Breast epithelium (tissue), 4 donors: Measurements from ENCODE around the gene CLDN6. TPM values are rescaled to one million over a fixed set of nuclear protein-coding genes. Genes with fewer than 3 reads are reported as not detected.

ENCODE experiments used
- DNase-seq, 2 donors: peaks; one replicate each; pipeline ENCODE4 v3.0.0-alpha.2; 2019; ENCODE audit warnings: low spot score in 2 of 2
- H3K27ac ChIP-seq, 2 donors: fragments of 200-600 bp; sonication (generic) in 1 of 2; one replicate each; pipeline ENCODE4 v1.5.1; 2016 to 2019; ENCODE audit warnings: mild to moderate bottlenecking in 1 of 2
- H3K27me3 ChIP-seq, 2 donors: fragments of 200-600 bp; sonication (generic) in 1 of 2; one replicate each; pipeline versions ENCODE4 v1.5.1 to v1.6.0; 2017 to 2019; ENCODE audit warnings: control low read depth in 1 of 2, mild to moderate bottlenecking in 1 of 2
- H3K36me3 ChIP-seq: fragments of 200-600 bp; one replicate; pipeline ENCODE4 v1.5.1; 2019
- H3K4me1 ChIP-seq, 2 donors: fragments of 200-600 bp; sonication (generic); one replicate each; pipeline ENCODE4 v1.5.1; 2016 to 2019; ENCODE audit warnings: control low read depth in 1 of 2
- H3K4me3 ChIP-seq, 3 donors: fragments of 200-600 bp; sonication (generic); 1 replicate in 2 of 3; 2 replicates in 1 of 3; pipeline ENCODE4 v1.5.1; 2016 to 2019; ENCODE audit warnings: mild to moderate bottlenecking in 3 of 3, moderate library complexity in 2 of 3
- H3K9me3 ChIP-seq, 2 donors: fragments of 200-600 bp; sonication (generic) in 1 of 2; one replicate each; pipeline ENCODE4 v1.5.1; 2016 to 2019; ENCODE audit warnings: control low read depth in 1 of 2
- POLR2A ChIP-seq: fragments of 450-650 bp; IDR thresholded peaks from one replicate; pipeline ENCODE4 v1.6.1; 2016; ENCODE audit warnings: antibody characterized with exemption, mild to moderate bottlenecking, moderate library complexity
- POLR2AphosphoS5 ChIP-seq, 3 donors: sonication (generic); formaldehyde crosslinking; IDR thresholded peaks; one replicate each; pipeline ENCODE4 v1.6.1; 2017; ENCODE audit warnings: antibody characterized with exemption in 3 of 3
- intact Hi-C: fragments of 100-400 bp; cut with DNase I; formaldehyde crosslinking; loops from one replicate; pipeline ENCODE4 v1.15.1; 2023; ENCODE audit warnings: low total_unique reads
- total RNA-seq, 3 donors: library from RNA; depleted of rRNA; stranded (reverse); fragments of >200 nt; gene quantifications; one replicate each; pipeline ENCODE4 v1.1.0, GENCODE V29; 2016
- TF ChIP-seq, protein P1 (sequence below), 3 donors: fragments of 450-650 bp; IDR thresholded peaks; one replicate each; pipeline ENCODE4 v1.5.1; 2016 to 2017; ENCODE audit warnings: antibody characterized with exemption in 3 of 3, mild to moderate bottlenecking in 3 of 3, moderate library complexity in 3 of 3

CLDN6 gene
- total RNA-seq, 3 donors from 2014 or later = not detected

DNA sequence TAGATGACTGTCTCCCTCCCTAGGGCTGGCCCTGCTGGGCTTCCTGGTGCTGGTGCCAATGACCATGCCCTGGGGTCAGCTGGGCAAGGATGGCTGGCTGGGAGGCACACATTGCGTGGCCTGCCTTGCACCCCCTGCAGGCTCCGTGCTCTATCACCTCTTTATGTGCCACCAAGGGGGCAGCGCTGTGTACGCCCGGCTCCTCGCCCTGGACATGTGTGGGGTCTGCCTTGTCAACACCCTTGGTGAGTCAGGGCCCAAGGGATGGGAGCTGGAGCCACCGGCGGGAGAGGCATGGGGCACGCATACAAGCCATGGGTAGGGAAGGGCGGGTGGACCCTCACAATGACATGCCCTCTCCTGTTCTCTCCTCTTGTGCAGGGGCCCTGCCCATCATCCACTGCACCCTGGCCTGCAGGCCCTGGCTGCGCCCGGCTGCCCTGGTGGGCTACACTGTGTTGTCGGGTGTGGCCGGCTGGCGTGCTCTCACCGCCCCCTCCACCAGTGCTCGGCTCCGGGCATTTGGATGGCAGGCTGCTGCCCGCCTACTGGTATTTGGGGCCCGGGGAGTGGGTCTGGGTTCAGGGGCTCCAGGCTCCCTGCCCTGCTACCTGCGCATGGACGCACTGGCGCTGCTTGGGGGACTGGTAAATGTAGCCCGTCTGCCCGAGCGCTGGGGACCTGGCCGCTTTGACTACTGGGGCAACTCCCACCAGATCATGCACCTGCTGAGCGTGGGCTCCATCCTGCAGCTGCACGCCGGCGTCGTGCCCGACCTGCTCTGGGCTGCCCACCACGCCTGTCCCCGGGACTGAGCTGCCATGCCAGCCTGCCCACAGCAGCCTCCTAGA is 46.6 kb downstream of the CLDN6 start:
- Histone ChIP-seq H3K4me1 (peaks cover 4 to 6% of the 10 kb centered on the region in 2 donors), H3K27me3 (peaks cover 14 to 18% of the 10 kb centered on the region in 2 donors), H3K9me3 (no peaks in the 10 kb centered on the region), H3K36me3 (no peaks in the 10 kb centered on the region), H3K27ac (no peak overlapping the region), H3K4me3 (no peak overlapping the region)
- intact Hi-C loops = no loop called here
- DNase-seq = no peak
- TF ChIP-seq, protein P1, sequence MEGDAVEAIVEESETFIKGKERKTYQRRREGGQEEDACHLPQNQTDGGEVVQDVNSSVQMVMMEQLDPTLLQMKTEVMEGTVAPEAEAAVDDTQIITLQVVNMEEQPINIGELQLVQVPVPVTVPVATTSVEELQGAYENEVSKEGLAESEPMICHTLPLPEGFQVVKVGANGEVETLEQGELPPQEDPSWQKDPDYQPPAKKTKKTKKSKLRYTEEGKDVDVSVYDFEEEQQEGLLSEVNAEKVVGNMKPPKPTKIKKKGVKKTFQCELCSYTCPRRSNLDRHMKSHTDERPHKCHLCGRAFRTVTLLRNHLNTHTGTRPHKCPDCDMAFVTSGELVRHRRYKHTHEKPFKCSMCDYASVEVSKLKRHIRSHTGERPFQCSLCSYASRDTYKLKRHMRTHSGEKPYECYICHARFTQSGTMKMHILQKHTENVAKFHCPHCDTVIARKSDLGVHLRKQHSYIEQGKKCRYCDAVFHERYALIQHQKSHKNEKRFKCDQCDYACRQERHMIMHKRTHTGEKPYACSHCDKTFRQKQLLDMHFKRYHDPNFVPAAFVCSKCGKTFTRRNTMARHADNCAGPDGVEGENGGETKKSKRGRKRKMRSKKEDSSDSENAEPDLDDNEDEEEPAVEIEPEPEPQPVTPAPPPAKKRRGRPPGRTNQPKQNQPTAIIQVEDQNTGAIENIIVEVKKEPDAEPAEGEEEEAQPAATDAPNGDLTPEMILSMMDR (IDR thresholded peaks at IDR 0.05) = no peak
- no peak for TF ChIP-seq POLR2AphosphoS5 (IDR thresholded peaks at IDR 0.05)
- no peak for TF ChIP-seq POLR2A

DNA sequence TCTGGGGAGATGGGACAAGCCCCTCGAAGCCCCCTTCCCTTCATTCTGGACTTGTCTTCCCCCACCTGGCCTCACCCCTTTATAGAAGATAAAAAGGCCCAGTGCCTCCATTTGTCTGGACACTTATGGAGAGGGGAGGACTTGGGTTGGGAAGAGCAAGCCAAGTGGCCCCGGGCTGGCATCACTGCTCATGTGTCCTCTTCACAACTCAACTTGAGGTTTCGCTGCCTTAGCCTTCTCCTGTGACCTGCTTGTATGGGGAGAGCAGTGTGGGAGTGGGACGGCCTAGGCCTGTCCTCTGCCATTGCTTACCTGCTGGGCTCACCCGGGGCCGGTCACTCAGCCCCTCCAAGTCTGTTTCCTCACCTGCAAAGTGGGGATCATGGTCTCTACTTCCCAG is 47.4 kb downstream of the CLDN6 start:
- TF ChIP-seq, protein P1 (IDR thresholded peaks at IDR 0.05) = no peak
- no peak for TF ChIP-seq POLR2AphosphoS5 (IDR thresholded peaks at IDR 0.05)
- Histone ChIP-seq H3K27ac (peak overlapping the region in 1 of 2 donors; percentile 7), H3K9me3 (no peaks in the 10 kb centered on the region), H3K27me3 (peaks cover 14 to 25% of the 10 kb centered on the region in 2 donors), H3K4me3 (peak overlapping the region; percentile 64 to 86 (median 73)), H3K4me1 (peaks cover 4 to 6% of the 10 kb centered on the region in 2 donors), H3K36me3 (no peaks in the 10 kb centered on the region)
- intact Hi-C loops = no loop called here
- DNase-seq = no peak

DNA sequence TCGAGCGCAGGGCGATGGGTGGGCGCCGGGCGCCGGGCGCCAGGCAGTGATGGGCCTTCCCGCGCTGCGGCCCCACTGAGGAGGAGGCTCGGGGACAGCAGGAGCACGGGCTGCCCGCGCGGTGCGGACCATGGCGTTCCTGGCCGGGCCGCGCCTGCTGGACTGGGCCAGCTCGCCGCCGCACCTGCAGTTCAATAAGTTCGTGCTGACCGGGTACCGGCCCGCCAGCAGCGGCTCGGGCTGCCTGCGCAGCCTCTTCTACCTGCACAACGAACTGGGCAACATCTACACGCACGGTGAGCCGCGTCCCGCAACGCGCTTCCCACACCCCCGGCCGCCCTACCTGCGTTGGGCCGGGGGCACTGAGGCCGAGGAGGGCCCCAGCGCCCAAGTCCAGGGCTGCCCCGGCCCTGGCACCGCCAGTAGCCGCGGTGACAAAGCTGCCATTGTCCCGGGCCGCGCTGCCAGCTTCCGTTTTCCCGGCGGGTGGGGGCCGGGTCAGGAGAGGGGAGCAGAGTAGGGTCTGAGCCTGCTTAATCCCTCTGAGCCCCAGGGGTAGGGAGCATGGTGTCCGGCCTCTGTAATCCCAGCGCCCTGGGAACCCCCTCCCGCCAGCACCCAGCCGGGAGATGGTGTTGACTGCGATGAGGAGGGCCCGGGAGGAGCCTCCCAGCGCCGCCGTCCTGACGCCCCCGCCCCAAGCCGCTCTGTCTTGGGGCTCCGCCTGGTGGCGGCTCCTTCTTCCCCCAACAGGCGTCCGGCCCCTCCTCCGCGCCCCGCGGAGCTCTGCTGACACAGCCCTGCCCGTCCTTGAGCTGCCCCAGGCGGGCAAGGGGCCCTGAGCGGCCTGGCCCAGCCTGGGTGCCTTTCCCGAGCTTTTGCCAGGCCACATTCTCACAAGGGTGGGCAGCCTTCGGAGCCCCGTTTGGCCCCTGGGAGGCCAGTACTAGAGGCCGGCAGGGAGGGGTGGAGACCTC is 48.1 kb downstream of the CLDN6 start:
- DNase-seq = peak in 1 of 2 donors; percentile 31
- H3K4me1 ChIP-seq = peaks cover 6 to 11% of the 10 kb centered on the region in 2 donors
- H3K36me3 ChIP-seq = no peaks in the 10 kb centered on the region
- no peak for TF ChIP-seq POLR2A
- TF ChIP-seq, protein P1 (IDR thresholded peaks at IDR 0.05) = peak in 1 of 3 donors; percentile 25
- intact Hi-C loops = no loop called here
- peaks cover 15 to 33% of the 10 kb centered on the region in 2 donors for H3K27me3 ChIP-seq
- H3K4me3 ChIP-seq = peak overlapping the region; percentile 64 to 86 (median 73)
- H3K27ac ChIP-seq = peak overlapping the region in 1 of 2 donors; percentile 7
- H3K9me3 ChIP-seq = no peaks in the 10 kb centered on the region

DNA sequence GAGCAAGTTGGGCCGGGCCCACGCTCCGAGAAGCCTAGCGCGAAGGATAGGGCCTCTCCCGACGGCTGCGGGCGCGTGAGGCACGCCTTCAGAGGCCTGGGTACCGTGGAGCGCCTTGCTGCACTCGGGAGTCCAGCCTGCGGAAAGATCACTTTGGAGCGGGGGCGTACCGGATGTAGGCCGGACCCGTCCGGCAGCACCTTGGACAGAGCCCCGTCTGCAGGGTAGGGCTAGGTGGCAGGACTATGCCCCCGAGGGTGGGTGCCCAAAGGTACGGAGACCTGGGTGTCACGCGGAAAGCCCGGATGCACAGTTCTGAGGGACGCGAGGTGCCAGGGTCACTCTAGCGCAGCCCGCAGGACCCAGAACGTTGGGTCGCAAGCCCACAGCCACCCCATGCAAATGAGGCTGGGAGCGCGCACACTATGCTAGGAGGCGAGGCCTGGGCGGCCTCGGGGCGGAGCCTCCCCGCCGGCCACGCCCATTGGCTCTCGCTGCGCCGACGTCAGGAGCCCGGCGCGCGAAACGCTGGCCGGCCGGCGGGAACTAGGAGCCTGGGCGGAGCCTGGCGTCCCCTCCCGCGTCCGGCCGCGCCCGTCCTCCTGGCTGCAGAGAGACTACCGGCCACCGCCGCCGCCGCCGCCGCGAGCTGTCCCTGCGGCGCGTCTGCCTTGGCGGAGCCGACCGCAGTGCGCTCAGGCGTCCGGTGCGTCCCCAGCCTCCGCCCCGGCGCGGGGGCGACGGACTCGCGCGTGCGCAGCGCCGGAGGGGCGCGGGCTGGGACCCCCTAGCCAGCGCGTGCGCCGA is 49.0 kb downstream of the CLDN6 start, which contains the start of gene PAQR4:
PAQR4 (plus strand) TSS at position 611 of the 807 bp plus-strand sequence. CDS start 327 bp downstream, outside the sequence.
- Histone ChIP-seq H3K9me3 (no peaks in the 10 kb centered on the region), H3K27ac (peak within 1 kb of the TSS in 1 of 2 donors; percentile 7), H3K36me3 (no peaks in the 10 kb centered on the region), H3K4me3 (peak within 1 kb of the TSS; percentile 64 to 86 (median 73)), H3K27me3 (peaks cover 24 to 42% of the 10 kb centered on the region in 2 donors), H3K4me1 (peaks cover 15 to 20% of the 10 kb centered on the region in 2 donors)
- peak; percentile 74 to 76 for DNase-seq
- TF ChIP-seq, protein P1 (IDR thresholded peaks at IDR 0.05) = no peak
- peak in 1 of 3 donors; percentile 28 for TF ChIP-seq POLR2AphosphoS5 (IDR thresholded peaks at IDR 0.05)
- intact Hi-C loops = no loop called here
